CD4-positive, alpha-beta T cell treated with Interleukin-6 for 4 hours (primary cell): ENCODE measurements around the gene PITRM1.

Experiments used
- DNase-seq: peaks from one replicate; pipeline ENCODE4 v3.0.0-alpha.2; 2020; ENCODE audit warnings: mixed read lengths

PITRM1 gene

DNA sequence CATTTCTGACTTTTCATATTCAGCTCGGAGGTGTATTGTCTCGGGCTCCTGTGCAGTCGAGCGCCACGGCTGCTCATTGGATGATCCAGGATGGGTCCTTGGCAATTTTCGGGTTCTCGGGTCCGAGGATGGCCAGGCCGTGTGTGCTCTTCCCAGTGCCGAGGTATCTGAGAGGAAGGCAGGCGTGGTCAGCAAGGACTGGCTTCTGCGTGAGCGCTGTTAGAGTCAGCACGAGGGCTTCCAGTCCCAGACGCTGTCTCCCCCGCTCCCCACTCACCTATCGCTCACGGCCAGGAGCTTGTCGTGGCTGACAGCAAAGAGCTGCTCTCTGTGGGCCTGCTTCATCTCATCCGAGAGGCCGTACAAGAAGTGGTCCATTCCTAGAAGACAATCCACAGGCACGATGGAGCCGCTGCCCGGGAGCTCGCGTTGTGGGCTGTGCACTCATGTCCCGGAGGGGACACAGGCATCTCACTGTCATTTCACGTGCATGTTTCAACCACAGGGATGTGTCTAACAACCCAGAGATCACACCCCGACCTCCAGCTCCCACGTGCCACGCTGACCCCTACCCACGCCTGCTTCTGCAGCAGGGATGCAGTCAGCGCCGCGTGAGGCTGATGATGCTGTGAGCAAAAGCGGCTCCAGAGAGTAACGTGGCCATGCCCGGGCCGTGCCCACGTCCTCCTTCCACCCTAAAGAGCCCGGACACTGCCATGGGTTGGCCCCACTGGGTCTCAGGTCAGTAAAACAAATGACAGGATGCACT, 34.4 kb downstream of the PITRM1 start:
- no peak for DNase-seq

- DNase-seq = no peak
These were observed 35.6 kb downstream of the PITRM1 start for GRCh38 chr10:3136763-3137611.

DNA sequence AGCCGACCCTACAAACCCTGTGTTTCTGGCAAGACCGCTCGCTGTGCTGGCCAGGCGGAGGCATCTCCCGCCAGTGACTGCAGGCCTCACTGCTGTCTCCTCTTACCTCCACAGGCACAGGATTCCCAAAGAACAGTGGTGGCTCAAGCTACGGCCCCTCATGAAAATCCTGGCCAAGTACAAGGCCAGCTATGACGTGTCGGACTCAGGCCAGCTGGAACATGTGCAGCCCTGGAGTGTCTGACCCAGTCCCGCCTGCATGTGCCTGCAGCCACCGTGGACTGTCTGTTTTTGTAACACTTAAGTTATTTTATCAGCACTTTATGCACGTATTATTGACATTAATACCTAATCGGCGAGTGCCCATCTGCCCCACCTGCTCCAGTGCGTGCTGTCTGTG, 36.2 kb downstream of the PITRM1 start:
- no peak for DNase-seq

DNA sequence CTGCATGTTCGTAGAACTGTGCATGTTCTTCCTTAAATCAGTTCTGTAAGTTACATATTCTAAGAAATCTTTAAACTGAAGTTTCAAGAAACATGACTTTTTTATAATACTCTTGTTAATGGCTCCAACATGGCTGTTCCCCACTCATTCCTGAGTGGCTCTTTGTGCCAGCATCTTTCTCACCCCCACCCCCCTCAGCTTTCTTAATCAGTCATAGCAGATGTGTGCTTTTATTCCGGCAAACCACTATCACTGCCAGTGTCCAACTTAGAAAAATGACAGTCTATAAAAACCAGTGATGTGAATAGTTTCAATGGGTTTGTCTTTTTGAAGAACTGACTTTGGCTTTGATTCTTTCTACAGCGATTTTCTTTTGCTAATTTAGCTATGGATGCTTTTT, 37.6 kb downstream of the PITRM1 start:
- no peak for DNase-seq

GRCh38 chr10:3133948-3134347, 38.6 kb downstream of the PITRM1 start:
- no peak for DNase-seq

DNA sequence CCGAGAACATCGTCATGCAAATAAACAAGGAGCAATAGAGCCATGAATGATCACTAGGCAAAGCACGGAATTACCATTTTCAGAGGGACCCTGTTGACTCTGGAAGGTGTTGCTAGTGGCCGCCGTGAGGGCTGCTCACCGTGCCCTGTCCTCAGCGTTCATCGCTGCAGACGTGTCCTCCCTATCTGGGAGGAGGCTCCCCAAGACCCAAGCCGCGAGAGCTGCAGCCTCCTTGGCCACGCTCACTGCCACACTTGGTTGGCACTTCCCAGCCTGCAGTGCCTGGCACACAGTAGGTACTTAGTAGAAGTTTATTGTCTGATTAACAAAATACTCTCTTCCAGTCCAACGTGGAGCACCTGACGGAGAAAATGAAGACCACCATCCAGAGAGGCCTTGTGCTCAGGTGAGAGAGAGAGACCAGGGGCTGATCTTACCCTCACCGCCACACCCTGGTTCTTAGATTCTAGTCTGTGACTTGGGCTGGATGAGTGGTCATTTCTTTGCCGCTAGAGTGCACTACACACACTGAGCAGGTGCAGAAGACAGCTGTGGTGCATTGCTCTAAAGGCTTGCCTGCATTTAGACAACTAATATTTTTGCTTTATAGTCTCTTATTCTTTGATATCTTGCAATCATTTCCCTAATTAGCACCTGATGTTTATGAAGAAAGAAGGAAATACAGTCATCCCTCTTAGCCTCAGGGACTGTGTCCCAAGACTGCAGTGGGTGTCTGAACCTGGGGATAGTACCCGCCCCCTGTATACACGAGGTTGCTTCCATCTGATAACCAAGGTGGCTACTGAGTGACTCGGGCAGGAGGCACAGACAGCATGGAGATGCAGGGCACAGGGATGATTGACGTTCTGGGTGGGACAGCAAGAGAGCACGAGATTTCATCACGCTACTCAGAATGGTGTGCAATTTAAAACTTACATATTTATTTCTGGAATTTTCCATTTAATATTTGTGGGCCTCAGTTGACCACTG, 40.3 kb downstream of the PITRM1 start:
- no peak for DNase-seq

GRCh38 chr10:3131098-3131497, 41.5 kb downstream of the PITRM1 start:
- DNase-seq = no peak

DNA sequence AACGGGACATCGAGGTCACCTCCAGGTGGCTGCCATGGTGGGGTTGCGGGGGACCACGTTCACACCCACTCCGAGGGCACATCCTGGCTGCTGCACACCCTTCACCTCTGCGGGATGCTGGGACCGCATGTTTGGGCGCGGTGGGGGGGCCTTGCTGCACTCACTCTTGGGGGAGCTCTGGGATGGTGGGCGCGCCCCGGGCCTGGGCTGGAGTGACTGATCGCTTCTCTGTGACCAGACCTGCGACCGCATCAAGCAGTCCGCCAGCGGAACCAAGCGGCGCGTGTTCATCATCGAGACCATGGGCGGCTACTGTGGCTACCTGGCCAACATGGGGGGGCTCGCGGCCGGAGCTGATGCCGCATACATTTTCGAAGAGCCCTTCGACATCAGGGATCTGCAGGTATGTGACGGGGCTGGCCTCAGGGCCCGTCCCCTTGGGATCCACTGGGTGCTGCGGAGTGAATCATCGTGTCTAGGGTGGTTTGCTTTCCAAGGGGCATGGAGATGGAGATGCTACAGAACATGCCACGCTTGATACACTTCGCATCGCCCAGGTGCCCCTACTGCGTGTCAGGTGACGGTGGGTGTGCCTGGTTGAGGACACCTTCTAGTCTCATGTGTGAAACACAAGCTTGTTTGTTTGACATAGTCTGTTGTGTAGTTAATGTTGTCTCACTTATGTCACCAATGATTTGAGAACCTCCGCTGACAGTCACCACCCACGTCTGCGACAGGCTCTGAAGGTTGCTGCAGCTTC, 42.8 kb downstream of the PITRM1 start:
- no peak for DNase-seq

DNA sequence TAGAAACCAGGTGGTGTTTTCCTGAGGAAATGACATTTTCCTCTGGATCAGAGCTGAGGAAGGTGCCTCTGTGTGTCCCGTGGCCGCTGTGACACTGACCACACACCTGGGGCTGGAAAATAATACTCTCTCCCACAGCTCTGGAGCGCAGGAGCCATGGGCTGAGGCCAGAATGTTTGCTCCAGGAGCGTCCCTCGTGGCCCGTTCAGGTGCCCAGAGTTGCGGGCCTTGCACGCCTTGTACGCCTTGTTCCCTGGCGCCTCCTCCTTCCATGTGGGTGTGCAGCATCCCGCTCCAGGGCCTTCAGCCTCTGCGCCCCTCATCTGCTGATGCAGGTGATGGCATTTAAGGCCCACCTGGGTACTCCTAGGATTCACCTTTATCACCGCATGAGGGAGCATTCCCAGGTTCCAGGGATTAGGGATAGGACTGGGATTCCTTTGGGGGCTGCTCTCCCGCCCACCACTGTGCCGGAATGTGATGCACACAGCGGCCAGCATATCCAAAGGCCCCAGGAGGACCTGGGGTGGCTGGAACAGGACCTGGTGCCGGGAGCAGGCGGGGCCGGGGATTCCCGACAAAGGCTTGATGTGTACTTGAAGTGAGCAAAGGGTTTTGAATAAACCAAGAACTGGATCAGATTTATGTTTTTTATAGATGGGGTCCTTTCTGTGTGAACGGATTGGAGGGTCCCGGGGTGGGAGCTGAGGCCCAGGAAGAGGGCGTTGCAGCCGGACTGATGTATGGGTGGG, 44.0 kb downstream of the PITRM1 start:
- no peak for DNase-seq

GRCh38 chr10:3127921-3128320, 44.7 kb downstream of the PITRM1 start:
- DNase-seq = no peak

GRCh38 chr10:3126741-3127346, 45.7 kb downstream of the PITRM1 start:
- no peak for DNase-seq

DNA sequence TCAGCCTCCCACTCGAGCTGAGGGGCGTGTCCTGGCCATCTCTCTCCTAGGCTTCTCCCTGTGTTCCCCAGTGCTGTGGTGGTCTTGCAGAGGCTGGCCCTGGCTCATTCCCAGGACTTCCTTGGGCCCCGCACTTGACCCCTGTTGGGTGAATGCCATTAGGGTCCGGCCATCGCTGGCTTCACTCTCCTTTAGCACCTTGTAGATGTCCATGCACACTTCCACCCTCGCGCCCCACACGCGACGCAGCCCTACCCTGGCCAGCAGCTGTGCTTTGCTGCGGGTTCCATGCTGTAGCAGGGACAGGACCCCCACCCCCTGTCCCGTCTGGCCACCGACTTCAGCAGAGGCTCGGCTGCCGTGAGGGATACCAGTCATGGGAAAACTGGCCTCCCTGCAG, 46.3 kb downstream of the PITRM1 start:
- DNase-seq = no peak

GRCh38 chr10:3125527-3126170, 46.9 kb downstream of the PITRM1 start:
- no peak for DNase-seq

DNA sequence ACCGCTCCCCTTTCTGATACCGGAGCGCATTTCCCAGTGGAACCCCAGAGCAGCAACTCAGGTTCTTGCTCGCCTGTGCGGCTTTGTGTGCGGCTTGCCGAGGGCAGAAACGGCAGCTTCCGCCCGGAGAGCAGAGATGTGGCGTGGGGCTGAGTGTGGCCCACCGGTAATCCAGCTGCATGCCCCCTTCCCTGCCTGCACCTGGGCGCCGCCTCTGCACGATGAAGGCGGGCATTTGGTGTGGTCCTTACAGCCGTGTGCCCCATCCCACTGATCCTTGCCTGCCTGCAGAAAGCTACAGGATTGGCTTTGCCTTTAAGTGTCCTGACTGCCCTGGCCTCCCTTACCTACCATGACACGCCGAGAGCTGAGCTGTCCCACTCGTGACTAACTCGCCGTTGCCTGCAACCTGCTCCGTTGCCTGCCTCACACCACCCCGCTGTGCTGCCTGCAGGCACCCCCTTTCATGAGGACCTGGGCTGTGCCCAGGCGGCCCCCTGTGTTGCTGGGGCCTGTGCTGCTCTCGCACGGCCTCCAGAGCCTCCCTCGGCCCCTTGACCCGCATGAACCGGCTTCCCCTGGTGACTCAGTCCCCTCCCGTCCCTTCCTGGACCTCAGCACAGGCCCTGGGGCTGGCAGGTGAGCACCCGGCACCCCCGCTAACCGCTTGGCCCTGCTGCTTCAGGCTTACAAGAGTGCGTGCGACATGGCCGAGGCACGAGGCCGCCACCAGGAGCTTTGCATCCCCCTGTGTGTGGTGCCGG, 48.0 kb downstream of the PITRM1 start:
- no peak for DNase-seq

GRCh38 chr10:3123571-3124411, 48.8 kb downstream of the PITRM1 start:
- no peak for DNase-seq

DNA sequence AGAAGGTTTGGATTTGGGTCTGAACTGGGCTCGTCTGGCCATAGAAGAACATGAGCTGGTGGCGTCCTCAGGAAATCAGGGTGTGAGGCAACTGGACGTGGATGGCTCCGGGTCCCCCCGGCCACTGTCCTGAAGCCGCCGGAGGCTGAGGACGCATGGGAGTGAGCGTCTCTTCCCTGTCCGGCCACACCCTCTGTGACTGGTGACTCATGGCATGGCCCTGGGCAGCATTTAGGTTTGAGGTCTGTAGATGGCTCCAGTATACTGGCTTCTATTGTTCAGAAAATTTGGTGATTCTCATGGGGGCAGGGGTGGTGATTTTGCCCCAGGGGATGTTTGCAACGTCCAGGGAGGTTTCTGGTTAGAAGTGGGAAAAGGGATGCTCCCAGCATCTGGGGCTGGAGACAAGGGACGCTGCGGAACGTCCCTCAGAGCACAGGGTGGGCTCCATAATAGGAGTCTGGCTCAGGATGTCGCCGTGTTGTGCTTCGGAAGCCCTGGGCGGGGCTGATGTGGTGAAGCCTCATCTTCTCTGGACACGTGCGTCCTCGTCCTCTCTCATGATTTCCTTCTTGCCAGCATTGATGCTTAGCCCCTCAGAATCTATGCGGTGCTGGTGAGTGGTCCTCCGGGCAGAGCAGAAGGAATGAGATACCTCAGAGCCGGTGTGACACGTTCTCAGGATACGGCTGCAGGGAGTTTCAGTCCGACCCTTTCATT, 49.9 kb downstream of the PITRM1 start:
- DNase-seq = no peak

GRCh38 chr10:3122034-3122433, 50.5 kb downstream of the PITRM1 start:
- no peak for DNase-seq
